GDM1 (cell line): Measurements from ENCODE around the gene ARFGAP3.
"Not testable (repeated sequence)": the region's sequence is repeated elsewhere in the genome, so short reads cannot be mapped to it uniquely, and the experiment has no call there.

ENCODE experiments used
- DNase-seq: peaks from one replicate; lab custom pipeline; 2025; lab: John Stamatoyannopoulos, UW

Gene ARFGAP3

DNA sequence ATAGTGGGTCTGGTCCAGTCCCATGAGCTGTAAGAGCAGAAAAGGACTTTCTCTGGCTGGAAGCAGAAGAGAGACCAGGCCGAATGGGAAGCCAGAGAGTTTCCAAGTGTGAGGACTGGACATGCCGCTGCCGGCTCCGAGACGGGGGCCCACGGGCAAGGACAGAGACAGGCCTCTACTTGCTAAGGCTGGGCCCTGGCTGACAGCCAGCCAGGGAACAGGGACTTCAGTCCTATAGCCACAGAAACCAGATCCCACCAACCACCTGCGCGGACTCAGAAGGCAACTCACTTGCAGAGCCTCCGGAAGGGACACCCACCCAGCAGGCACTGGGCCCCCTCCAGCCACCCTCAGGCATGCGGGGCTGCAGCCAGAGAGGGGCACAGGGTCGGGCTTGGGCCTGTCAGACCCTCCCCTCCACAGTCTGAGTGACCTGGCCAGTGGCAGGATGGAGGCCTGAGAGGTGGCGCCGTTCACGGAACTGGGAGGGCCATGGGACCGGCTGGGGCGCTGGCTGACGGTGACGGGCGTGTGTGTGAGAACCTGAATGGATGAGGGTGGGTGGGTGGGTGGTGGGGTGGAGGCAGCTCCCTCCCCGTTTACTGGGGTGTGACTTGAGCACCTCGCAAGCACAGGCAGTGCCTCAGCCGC is 88.6 kb downstream of the ARFGAP3 start:
- no peak for DNase-seq

DNA sequence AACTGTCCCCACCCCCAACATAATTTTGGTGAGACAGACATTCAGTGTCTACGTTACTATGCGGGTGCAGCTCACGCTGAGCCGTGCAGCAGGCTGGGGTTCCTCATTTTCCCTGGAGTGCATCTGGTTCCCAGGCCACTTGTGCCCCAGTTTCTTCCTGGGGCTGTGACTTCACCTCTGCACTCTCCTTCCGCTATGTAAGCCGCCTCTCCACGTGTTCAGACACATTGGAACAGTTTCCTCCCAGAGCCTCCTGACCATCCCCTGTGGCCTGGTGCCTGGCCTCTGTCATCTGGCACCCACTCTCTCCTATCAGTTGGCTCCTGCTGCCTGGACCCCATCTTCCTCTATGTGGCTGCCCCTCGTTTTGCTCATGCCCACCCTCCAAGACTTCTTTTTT is 90.2 kb downstream of the ARFGAP3 start:
- no peak for DNase-seq

DNA sequence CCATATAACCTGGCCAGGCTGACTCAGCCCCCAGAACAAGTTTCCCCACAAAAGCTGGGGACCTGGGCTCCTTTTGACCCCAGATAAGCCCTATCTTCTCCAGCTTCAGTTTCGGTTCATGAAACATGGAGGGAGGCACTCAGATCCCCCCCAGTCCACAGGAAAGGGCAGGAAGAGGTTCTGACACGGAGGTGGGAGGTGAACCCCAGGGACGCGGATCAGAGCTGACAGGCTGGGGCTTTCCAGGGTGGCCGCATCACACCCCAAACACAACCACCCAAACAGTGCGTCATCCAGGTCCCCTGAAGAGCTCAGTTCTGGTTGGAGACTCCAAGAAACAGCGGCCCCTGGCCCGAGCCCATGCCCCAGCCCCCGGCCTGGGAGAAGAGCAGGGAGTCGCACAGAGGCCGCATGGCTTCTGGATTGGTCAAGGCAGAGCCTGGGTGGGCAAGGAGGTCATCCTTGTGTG is 92.1 kb downstream of the ARFGAP3 start:
- no peak for DNase-seq

DNA sequence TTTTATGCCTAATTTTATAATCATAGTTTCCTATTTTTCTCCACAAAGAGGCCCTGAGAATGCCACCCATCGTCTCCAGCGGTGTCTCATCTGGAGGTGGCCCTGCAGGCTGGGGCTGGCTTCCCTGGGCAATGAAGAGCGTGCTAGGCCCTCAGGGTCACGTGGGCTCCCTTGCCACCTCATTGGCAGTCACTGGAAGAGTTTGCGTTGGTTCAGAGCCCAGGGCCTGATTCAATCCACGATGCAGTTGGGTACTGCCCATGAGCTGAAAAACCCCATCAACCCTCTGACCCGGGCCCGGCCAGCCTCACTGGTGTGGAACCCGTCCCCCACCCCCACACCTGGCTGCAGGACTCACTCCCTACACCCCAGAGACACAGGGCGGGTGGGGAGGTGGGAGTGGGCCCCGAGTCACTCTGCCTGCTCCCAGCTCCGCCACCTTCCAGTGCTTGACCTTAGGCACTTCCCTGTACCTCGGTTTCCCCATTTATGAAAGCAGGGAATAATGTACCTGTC is 93.0 kb downstream of the ARFGAP3 start:
- no peak for DNase-seq

DNA sequence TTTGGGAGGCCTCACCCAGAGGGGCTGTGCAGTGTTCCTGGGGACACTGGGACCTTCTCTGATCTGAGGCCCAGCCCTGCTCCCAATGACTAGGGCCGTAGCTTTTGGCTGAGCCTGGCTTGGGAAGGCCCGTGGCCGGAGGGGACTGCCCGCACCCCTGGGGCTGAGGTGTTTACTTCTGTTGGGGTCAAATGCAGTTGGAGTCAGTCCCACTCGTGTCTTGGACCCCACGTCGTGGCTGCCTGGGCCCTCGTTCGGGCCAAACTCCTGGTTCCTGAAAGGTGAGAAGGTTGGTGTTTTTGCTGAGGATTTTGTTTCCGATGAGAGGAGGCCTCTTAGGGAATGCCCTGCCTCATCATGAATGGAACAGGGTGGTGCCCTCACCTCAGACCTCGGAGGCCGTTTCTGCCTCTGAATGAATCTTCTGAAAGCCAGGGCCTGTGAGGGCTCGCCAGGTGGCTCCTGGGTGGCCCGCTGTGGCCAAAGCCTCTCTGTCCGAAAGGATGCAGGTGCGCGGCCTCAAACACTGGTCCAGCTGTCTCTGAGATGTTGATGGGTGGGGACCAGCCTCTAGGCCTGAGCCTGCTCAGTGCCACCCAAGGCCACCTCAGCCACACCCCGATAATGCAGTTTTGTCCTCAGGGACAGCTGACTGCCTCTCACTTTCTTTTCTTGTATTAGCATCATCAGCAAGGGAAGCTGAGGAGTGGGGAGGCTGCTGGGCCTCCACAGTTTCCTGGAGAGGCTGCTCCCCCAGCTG is 96.1 kb downstream of the ARFGAP3 start:
- no peak for DNase-seq

DNA sequence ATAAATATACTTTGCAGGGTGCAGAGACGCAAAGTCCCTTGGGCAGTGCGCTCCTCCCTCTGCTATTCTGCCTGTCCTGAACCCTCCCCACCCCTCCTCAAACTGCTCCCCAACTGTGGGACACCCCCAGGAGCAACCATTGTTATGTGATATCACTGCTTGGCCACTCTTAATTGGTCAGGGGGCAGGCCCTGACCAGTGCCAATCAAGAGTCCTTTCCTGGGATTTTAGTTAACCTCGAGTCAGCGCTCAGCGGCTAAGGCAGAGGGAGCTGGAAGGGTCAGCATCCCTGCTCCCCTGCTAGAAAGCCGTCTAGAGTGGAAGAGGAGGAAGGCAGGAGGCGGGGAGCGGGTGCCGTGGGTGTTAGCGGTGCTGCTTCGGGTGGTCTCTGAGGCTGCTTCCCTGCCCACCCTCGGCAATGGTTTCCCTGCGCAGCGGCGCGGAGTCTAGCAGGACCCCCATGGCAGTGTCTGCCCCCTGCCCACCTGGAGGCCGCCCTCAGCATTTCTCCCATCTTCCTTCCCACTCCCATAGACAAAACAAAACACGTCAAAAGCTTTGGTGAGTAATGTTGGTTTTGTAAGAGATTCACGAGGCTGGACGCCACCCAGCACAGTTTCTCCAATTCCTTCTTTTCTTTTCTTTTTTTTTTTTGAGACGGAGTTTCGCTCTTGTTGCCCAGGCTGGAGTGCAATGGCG is 98.0 kb downstream of the ARFGAP3 start:
- no peak for DNase-seq

DNA sequence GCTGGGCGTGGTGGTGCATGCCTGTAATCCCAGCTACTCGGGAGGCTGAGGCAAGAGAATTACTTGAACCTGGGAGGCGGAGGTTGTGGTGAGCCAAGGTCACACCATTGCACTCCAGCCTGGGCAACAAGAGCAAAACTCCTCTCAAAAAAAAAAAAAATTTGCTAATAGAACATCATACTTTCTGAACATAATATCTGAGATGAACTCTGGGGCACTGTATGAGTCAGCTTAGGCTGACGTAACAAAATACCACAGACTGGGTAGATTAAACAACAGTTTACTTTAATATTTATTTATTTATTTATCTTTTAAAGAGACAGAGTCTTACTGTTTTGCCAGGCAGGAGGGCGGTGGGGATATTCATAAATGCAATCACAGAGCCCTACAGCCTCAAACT is 101.5 kb downstream of the ARFGAP3 start:
- DNase-seq, result not testable (repeated sequence)

DNA sequence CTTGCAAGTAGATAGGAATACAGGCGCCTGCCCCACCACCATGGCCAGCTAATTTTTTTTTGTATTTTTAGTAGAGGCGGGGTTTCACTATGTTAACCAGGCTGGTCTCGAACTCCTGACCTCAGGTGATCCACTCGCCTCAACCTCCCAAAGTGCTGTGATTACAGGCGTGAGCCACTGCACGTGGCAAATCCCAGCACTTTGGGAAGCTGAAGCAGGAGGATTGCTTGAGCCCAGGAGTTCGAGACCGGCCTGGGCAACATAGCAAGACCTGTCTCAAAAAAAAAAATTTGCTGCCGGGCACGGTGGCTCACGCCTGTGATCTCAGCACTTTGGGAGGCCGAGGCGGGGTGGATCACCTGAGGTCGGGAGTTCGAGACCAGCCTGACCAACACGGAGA is 102.0 kb downstream of the ARFGAP3 start:
- not testable (repeated sequence) for DNase-seq

DNA sequence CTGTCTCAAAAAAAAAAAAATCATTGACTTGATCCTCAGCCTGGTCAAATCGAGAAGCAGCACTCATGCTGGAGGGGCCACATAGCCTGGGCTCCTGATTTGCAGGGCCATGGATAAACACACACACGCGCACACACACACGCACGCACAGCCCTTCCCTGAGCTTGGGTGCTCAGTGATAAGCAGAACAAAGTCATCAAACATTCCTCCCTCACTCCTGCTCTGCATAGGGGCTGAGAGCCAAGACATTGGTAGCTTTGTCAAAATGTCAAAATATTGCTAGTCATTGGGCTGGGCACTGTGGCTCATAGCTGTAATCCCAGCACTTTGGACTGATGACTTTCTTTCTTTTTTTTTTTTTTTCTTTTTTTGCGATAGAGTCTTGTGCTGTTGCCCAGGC is 102.4 kb downstream of the ARFGAP3 start:
- no peak for DNase-seq

DNA sequence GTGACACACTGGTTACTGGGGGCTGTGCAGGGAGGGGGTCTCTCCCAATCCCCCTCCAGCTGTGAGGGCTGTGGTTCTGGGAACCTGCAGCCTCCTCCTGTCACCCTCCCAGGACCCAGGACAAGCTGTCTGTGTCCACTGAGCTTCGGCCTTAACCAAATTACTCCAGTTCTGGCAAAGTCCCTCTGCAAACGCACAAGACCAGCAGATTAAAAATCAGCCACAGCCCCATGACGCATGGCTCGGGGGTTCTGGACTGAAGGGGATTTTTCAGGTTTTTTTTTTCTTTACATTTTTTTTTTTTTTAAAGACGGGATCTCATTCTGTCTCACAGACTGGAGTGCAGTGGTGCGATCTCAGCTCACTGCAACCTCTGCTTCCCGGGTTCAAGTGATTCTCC is 104.2 kb downstream of the ARFGAP3 start:
- DNase-seq, result no peak

DNA sequence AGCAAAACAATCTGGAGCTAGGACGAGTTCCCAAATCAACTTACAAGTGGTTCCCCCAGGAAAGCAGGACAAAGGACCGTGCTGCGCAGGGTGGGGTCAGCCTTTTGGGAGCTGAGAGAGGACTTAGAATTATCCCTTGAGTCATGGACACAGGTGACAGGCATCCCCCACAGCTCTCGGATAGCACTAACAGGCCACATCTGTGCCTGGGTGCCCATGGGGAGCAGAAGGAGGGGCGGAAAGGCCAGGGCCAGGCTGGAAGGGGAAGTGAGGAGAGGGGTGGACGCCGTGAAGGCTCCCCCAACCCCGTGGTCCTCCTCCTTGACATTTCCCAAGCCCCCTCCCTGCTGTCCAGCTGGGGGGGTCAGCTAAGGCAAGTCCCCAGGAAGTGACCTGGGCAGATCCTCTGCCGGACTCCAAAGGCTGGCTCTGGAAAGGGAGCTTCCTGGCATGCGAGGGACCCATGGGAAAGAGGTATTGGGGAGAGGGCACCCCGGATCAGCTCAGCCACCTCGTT is 104.8 kb downstream of the ARFGAP3 start:
- DNase-seq, result no peak

DNA sequence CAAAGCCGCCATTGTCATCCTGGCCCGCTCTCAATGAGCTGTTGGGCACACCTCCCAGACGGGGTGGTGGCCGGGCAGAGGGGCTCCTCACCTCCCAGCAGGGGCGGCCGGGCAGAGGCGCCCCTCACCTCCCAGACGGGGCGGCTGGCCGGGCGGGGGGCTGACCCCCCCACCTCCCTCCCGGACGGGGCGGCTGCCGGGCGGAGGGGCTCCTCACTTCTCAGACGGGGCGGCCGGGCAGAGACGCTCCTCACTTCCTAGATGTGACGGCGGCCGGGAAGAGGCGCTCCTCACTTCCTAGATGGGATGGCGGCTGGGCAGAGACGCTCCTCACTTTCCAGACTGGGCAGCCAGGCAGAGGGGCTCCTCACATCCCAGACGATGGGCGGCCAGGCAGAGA is 106.7 kb downstream of the ARFGAP3 start:
- not testable (repeated sequence) for DNase-seq

DNA sequence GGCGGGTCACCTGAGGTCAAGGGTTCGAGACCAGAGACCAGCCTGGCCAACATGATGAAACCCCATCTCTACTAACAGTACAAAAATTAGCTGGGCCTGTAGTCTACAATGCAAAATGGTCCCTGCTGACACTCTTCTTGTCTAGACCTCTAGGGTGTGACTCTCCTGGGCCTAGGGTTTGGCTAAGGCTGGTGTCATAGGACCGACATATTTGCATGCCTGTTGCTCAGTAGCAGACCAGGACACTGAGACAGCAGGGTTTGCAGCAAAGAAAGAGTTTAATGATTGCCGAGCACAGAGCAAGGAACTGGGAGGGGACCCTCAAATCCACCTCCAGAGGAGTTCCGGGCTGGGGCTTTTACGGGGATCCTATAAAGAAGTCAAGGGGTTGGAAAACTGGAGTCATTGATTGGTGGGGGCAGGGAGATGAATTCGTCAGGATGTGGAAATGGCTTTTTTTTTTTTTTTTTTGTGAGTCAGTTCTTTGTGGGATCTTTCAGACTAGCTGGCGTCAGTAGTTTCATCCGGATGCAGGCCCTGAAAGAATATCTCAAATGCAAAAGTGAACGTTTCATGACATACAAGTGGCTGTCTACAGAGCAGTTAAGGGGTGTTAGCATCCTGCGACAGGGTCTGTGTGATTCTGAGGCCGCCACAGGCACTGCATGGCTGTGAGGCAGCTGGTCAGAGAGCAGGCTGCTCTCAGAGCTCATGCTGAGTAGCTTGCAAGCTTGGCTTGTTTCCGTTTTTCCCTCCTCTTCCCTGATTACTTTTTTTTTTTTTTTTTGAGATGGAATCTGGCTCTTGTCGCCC is 109.2 kb downstream of the ARFGAP3 start:
- DNase-seq, result no peak
